ENCODE results near the gene C9orf50. TPM values are rescaled to one million over a fixed set of nuclear protein-coding genes. Genes with fewer than 3 reads are reported as not detected.
A peak's percentile ranks its signal among the peaks of the same experiment; 100 is the strongest.

C9orf50 gene
- total RNA-seq, 1 donor from 2014 or later: not detected

- ChIA-PET CTCF (no interaction called here), POLR2A (no interaction called here)
- H3K36me3 Mint-ChIP-seq (ENCODE audit: low read depth): no peaks in the 10 kb centered on the region
- DNase-seq (no peak), ATAC-seq (ENCODE audit: low read depth) (no peak)
- no peaks in the 10 kb centered on the region for H3K4me1 Mint-ChIP-seq
- no peak overlapping the region for H3K4me3 Mint-ChIP-seq
- no peaks in the 10 kb centered on the region for H3K27me3 Mint-ChIP-seq
- intact Hi-C loops (cut with micrococcal nuclease): no loop called here
- no peak for TF ChIP-seq CTCF (IDR thresholded peaks at IDR 0.05)
- no peaks in the 10 kb centered on the region for H3K9me3 Mint-ChIP-seq
- no peak overlapping the region for H3K27ac Mint-ChIP-seq
These were observed 27.3 kb upstream of the C9orf50 start for GRCh38 chr9:129648092-129648763.

- no peak for ATAC-seq (ENCODE audit: low read depth)
- no peak overlapping the region for H3K4me3 Mint-ChIP-seq
These were observed 26.7 kb upstream of the C9orf50 start for GRCh38 chr9:129647635-129648034.

GRCh38 chr9:129646654-129647053 is 25.8 kb upstream of the C9orf50 start:
- Mint-ChIP-seq H3K9me3 (no peaks in the 10 kb centered on the region), H3K4me1 (no peaks in the 10 kb centered on the region), H3K27me3 (no peaks in the 10 kb centered on the region), H3K4me3 (no peak overlapping the region), H3K27ac (no peak overlapping the region), H3K36me3 (ENCODE audit: low read depth) (no peaks in the 10 kb centered on the region)
- TF ChIP-seq CTCF (IDR thresholded peaks at IDR 0.05): no peak
- CTCF ChIA-PET: no interaction called here
- POLR2A ChIA-PET: no interaction called here
- intact Hi-C loops (cut with micrococcal nuclease): no loop called here
- DNase-seq (no peak), ATAC-seq (ENCODE audit: low read depth) (no peak)

More at GRCh38 chr9:129647635-129648034, 26.7 kb upstream of the C9orf50 start:
- Mint-ChIP-seq H3K4me1 (no peaks in the 10 kb centered on the region), H3K27ac (no peak overlapping the region), H3K27me3 (no peaks in the 10 kb centered on the region), H3K36me3 (ENCODE audit: low read depth) (no peaks in the 10 kb centered on the region), H3K9me3 (no peaks in the 10 kb centered on the region)
- POLR2A ChIA-PET: no interaction called here
- intact Hi-C loops (cut with micrococcal nuclease): no loop called here
- TF ChIP-seq CTCF (IDR thresholded peaks at IDR 0.05): no peak
- CTCF ChIA-PET: no interaction called here
- DNase-seq: no peak

- POLR2A ChIA-PET: no interaction called here
- H3K27me3 Mint-ChIP-seq: no peaks in the 10 kb centered on the region
- CTCF ChIA-PET: no interaction called here
These were observed 25.4 kb upstream of the C9orf50 start for GRCh38 chr9:129646252-129646651.

GRCh38 chr9:129644902-129645301 is 24.0 kb upstream of the C9orf50 start:
- H3K4me3 Mint-ChIP-seq: peak overlapping the region; percentile 11
- no peak for ATAC-seq (ENCODE audit: low read depth)
- H3K4me1 Mint-ChIP-seq: peaks cover 15% of the 10 kb centered on the region
- intact Hi-C loops (cut with micrococcal nuclease): no loop called here
- H3K9me3 Mint-ChIP-seq: no peaks in the 10 kb centered on the region
- H3K36me3 Mint-ChIP-seq (ENCODE audit: low read depth): no peaks in the 10 kb centered on the region
- TF ChIP-seq CTCF (IDR thresholded peaks at IDR 0.05): no peak
- DNase-seq: no peak
- ChIA-PET POLR2A (no interaction called here), CTCF (no interaction called here)
- no peak overlapping the region for H3K27ac Mint-ChIP-seq
- no peaks in the 10 kb centered on the region for H3K27me3 Mint-ChIP-seq

More at GRCh38 chr9:129646252-129646651, 25.4 kb upstream of the C9orf50 start:
- H3K4me1 Mint-ChIP-seq: peaks cover 2% of the 10 kb centered on the region
- ATAC-seq (ENCODE audit: low read depth): no peak
- intact Hi-C loops (cut with micrococcal nuclease): no loop called here
- H3K36me3 Mint-ChIP-seq (ENCODE audit: low read depth): no peaks in the 10 kb centered on the region
- no peak overlapping the region for H3K4me3 Mint-ChIP-seq
- no peak overlapping the region for H3K27ac Mint-ChIP-seq
- no peaks in the 10 kb centered on the region for H3K9me3 Mint-ChIP-seq
- TF ChIP-seq CTCF (IDR thresholded peaks at IDR 0.05): no peak
- no peak for DNase-seq
